GM10266 (cell line): Measurements from ENCODE around the gene ATP6V0D1.
A peak's percentile ranks its signal among the peaks of the same experiment; 100 is the strongest.

Source experiments
- DNase-seq: peaks from one replicate; pipeline ENCODE4 v3.0.0; 2012; ENCODE audit errors: extremely low spot score
- TF ChIP-seq, protein P1 (sequence below): IDR thresholded peaks from 2 replicates; pipeline ENCODE4 v1.5.1; 2012; ENCODE audit warnings: mild to moderate bottlenecking, low read depth; ENCODE audit not compliant: control insufficient read depth, insufficient read depth; ENCODE audit errors: missing control alignments

Gene ATP6V0D1

DNA sequence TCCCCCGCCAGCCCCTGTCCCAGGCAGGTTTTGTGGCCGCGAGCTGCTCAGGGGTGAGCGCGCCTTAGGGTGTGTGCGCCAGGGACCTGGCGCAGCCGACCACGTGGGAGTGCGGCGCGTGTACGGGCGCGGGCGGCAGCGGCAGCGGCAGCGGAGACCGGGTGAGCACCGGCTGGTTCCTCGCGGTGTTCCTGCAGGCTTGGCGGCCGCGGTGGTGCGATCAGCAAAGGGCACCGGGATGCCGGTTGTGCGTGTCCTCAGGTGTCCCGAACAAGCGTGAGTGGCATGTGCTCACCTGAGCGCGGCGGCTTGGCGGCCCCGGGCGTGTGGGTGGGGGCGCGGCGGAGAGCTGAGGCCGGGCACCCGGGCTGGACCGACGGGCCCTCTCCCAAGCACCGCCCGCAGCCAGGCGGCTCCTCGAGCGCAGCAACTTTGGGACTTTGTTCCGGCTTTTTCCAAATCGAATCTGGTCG is 50.4 kb downstream of the ATP6V0D1 start:
- peak; percentile 35 for DNase-seq
- TF ChIP-seq, protein P1, sequence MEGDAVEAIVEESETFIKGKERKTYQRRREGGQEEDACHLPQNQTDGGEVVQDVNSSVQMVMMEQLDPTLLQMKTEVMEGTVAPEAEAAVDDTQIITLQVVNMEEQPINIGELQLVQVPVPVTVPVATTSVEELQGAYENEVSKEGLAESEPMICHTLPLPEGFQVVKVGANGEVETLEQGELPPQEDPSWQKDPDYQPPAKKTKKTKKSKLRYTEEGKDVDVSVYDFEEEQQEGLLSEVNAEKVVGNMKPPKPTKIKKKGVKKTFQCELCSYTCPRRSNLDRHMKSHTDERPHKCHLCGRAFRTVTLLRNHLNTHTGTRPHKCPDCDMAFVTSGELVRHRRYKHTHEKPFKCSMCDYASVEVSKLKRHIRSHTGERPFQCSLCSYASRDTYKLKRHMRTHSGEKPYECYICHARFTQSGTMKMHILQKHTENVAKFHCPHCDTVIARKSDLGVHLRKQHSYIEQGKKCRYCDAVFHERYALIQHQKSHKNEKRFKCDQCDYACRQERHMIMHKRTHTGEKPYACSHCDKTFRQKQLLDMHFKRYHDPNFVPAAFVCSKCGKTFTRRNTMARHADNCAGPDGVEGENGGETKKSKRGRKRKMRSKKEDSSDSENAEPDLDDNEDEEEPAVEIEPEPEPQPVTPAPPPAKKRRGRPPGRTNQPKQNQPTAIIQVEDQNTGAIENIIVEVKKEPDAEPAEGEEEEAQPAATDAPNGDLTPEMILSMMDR, result no peak

DNA sequence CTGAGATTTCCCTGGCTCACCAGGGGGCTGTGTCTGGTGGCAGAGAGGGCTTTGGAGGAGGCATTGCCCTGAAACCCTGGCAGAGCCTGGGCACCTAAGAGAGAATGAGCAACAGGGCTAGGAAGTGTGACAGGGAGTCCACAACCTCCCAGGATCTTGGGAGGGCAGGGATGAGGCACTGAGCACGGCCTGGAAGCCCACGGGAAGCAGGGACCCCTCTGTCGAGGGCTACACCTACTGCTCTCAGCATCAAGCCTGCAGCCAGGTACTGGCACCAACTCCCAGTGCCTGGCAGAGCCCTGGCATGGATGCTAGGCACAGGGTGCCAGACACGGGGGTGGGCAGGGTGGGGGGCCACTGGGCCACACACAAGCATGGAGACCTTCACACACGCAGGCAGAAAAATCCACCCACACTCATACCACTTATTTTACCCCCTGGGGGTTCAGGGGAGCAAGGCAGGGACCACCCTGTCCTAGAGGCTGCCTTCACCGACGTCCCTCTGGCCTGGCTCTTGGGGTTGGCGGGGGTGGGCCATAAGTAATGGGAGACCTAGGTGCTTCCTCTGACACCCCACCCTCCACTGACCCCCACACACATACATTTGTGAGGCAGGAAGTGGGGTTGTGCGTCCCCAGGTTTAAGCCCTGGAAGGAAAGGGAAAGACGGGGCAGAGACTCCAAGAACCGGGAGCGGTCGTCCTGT is 51.0 kb downstream of the ATP6V0D1 start:
- TF ChIP-seq, protein P1, result no peak

DNA sequence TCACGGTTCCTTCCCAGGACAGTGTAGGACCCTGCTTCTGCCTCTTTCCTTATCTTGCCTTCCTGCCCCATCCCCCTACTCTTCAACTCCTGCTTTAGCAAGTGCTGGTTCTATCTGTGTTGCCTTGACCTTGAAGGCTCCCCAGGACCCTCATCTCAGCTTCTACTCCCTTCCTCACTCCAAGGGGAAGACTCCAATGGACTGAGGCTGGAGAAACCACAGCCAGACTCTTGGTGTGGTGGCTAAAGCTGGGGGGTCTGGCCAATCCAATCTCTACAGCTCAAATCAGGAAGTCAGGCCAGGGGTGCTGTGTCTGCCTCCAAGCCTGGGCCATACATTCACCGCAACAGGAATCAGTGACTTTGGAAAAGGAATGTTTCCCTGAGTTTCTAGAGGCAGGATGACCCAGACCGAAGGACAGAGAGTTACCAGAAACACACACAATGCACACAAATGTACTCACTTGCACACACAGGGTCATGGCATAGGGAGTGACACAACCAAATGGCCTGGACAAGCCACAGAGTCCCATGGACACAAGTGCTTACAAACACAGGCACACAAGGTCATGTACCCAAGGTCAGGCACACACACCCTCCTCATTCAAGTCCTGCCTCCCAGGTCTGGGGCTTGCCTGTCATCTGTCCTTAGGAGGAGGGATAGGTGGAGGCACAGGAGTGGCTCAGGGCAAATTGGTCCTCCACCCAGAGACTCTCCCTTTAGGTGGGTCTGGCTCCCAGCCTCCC is 51.7 kb downstream of the ATP6V0D1 start:
- DNase-seq, result no peak
- TF ChIP-seq, protein P1, result no peak

More for the DNA sequence above, 51.0 kb downstream of the ATP6V0D1 start:
- no peak for DNase-seq

DNA sequence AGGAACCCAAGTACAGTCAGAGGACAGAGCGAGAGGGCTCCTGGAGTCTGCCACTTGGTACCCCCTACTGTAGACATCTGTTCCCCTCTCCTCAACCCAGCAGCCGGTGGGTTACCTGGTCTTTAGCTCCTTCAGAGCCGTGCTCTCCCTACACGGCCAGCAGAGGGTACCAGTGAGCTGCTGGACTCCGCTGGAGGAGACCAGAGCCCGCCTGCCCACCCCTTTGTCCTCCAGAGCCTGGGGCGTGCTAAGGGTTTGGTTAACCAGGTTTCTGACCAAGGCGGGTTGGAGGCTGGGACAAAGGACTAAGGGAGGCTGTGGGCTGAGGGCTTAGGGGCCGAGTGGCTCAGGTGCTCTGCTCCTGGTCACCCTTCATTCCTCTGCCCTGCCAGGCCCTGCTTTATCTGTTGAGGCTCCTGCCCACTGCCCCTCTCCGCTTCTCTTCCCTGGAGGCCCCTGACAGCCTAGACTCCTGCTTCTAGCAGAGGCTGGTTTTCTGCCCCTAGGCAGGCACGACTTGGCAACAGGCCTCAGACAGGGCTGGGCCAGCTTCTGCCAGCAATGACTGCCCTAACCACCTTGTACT is 52.7 kb downstream of the ATP6V0D1 start:
- TF ChIP-seq, protein P1, result peak; percentile 88
- DNase-seq, result peak; percentile 85

DNA sequence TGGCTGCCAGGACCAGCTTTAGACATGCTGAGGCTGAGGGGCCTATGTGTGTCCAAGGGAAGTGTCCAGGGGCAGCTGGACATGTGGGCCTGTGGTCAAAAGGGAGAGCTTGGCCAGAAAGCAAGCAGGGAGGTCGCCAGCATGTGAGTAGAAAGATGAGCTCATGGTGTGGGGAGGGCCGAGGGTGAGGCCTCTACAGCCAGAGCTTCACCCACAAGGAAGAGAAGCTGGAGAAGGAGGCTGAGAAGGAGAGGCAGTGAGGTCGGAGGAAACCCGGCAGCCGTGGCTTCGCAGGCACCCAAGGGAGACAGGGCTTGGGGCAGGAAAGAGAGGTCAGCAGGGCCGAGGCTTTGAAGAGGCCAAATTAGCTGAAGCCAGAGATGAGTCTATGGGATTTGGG is 54.0 kb downstream of the ATP6V0D1 start:
- TF ChIP-seq, protein P1, result no peak
- DNase-seq, result no peak

DNA sequence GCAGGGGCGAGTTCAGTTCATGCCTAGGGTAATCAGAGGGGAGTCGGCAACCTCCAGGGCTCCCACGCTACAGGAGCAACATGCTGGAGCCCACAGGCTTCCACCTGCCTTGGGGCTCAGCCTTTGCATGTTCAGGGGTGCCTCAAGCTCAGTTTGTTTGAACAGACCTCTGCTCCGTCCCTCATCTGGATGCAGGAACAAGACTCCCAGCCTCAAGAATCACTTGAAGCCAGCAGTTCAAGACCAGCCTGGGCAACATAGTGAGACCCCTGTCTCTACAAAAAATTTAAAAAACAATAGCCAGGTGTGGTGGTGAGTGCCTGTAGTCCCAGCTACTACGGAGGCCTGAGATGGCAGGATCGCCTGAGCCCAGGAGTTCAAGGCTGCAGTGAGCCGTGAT is 54.9 kb downstream of the ATP6V0D1 start:
- TF ChIP-seq, protein P1, result no peak
- no peak for DNase-seq
